Ectodermal cell (in vitro differentiated cells): Measurements from ENCODE around the gene ADAMTSL3.

Experiments
- H3K27ac ChIP-seq: 2 replicates; pipeline ENCODE4 v1.7.0; 2013; ENCODE audit warnings: mild to moderate bottlenecking, low read depth, low read length; ENCODE audit not compliant: insufficient read depth, poor library complexity, severe bottlenecking
- H3K27me3 ChIP-seq: 2 replicates; pipeline ENCODE4 v1.7.0; 2013; ENCODE audit warnings: mild to moderate bottlenecking, low read length; ENCODE audit not compliant: insufficient read depth, control insufficient read depth, poor library complexity, severe bottlenecking
- H3K36me3 ChIP-seq: one replicate; pipeline ENCODE4 v1.7.0; 2013; ENCODE audit warnings: low read length; ENCODE audit not compliant: control insufficient read depth, insufficient read depth
- H3K4me1 ChIP-seq: one replicate; pipeline ENCODE4 v1.7.0; 2013; ENCODE audit warnings: low read length; ENCODE audit not compliant: control insufficient read depth, insufficient read depth
- H3K4me3 ChIP-seq: 2 replicates; pipeline ENCODE4 v1.7.0; 2013; ENCODE audit warnings: low read depth, low read length, control low read depth; ENCODE audit not compliant: insufficient read depth
- H3K9me3 ChIP-seq: 2 replicates; pipeline ENCODE4 v1.7.0; 2013; ENCODE audit warnings: mild to moderate bottlenecking, low read length, moderate library complexity; ENCODE audit not compliant: control insufficient read depth
- WGBS, 2 experiments: methylation state at CpG; one replicate each; pipeline ENCODE4 v1.1.7; 2013; ENCODE audit warnings: missing lambda C conversion rate in 2 of 2; 5-methylcytosine and 5-hydroxymethylcytosine counted together

Gene ADAMTSL3

GRCh38 chr15:83843471-83843871, 189.5 kb downstream of the ADAMTSL3 start:
- Histone ChIP-seq H3K27ac (no peak overlapping the region), H3K27me3 (no peaks in the 10 kb centered on the region), H3K36me3 (no peaks in the 10 kb centered on the region), H3K9me3 (no peaks in the 10 kb centered on the region), H3K4me1 (no peaks in the 10 kb centered on the region), H3K4me3 (no peak overlapping the region)
- WGBS, 2 experiments: 93 to 94% methylated on average over 3 of the region's 3 CpGs

- Histone ChIP-seq H3K36me3 (no peaks in the 10 kb centered on the region), H3K27ac (no peak overlapping the region)
- 94 to 97% methylated on average over 7 of the region's 7 CpGs for WGBS, 2 experiments
Observed at GRCh38 chr15:83844742-83845141, 190.8 kb downstream of the ADAMTSL3 start.

GRCh38 chr15:83845230-83845629, 191.3 kb downstream of the ADAMTSL3 start:
- H3K27ac ChIP-seq: no peak overlapping the region
- no peak overlapping the region for H3K4me3 ChIP-seq
- no peaks in the 10 kb centered on the region for H3K9me3 ChIP-seq
- H3K4me1 ChIP-seq: no peaks in the 10 kb centered on the region
- H3K27me3 ChIP-seq: no peaks in the 10 kb centered on the region
- no peaks in the 10 kb centered on the region for H3K36me3 ChIP-seq
- 49 to 95% methylated on average over 1 to 2 of the region's 2 CpGs for whole genome bisulfite sequencing, 2 experiments

More at GRCh38 chr15:83844742-83845141, 190.8 kb downstream of the ADAMTSL3 start:
- Histone ChIP-seq H3K4me1 (no peaks in the 10 kb centered on the region), H3K27me3 (no peaks in the 10 kb centered on the region), H3K9me3 (no peaks in the 10 kb centered on the region), H3K4me3 (no peak overlapping the region)

- 90 to 95% methylated on average over 3 of the region's 3 CpGs for whole genome bisulfite sequencing, 2 experiments
- Histone ChIP-seq H3K4me1 (no peaks in the 10 kb centered on the region), H3K4me3 (no peak overlapping the region), H3K27me3 (no peaks in the 10 kb centered on the region), H3K36me3 (no peaks in the 10 kb centered on the region), H3K27ac (no peak overlapping the region), H3K9me3 (no peaks in the 10 kb centered on the region)
Observed at GRCh38 chr15:83846847-83847246, 192.9 kb downstream of the ADAMTSL3 start.

- Histone ChIP-seq H3K9me3 (no peaks in the 10 kb centered on the region), H3K27ac (no peak overlapping the region), H3K4me3 (no peak overlapping the region), H3K36me3 (no peaks in the 10 kb centered on the region), H3K4me1 (no peaks in the 10 kb centered on the region), H3K27me3 (no peaks in the 10 kb centered on the region)
- 90 to 91% methylated on average over 1 of the region's 2 CpGs for WGBS, 2 experiments
Observed at GRCh38 chr15:83848315-83849050, 194.6 kb downstream of the ADAMTSL3 start.

GRCh38 chr15:83850015-83850414, 196.1 kb downstream of the ADAMTSL3 start:
- Histone ChIP-seq H3K9me3 (no peaks in the 10 kb centered on the region), H3K27ac (no peak overlapping the region), H3K4me3 (no peak overlapping the region), H3K27me3 (no peaks in the 10 kb centered on the region), H3K4me1 (no peaks in the 10 kb centered on the region), H3K36me3 (no peaks in the 10 kb centered on the region)
- WGBS, 2 experiments: 85 to 89% methylated on average over 4 of the region's 5 CpGs

GRCh38 chr15:83850501-83851245, 196.8 kb downstream of the ADAMTSL3 start:
- Histone ChIP-seq H3K9me3 (no peaks in the 10 kb centered on the region), H3K4me1 (no peaks in the 10 kb centered on the region), H3K36me3 (no peaks in the 10 kb centered on the region), H3K4me3 (no peak overlapping the region), H3K27me3 (no peaks in the 10 kb centered on the region), H3K27ac (no peak overlapping the region)
- 82 to 86% methylated on average over 8 of the region's 8 CpGs for WGBS, 2 experiments

GRCh38 chr15:83853232-83853631, 199.3 kb downstream of the ADAMTSL3 start:
- Histone ChIP-seq H3K36me3 (no peaks in the 10 kb centered on the region), H3K27ac (no peak overlapping the region), H3K4me1 (no peaks in the 10 kb centered on the region), H3K4me3 (no peak overlapping the region), H3K27me3 (no peaks in the 10 kb centered on the region), H3K9me3 (no peaks in the 10 kb centered on the region)
- 100% methylated on average over 1 of the region's 1 CpG; no CpG with 5 or more reads in 1 of the 2 experiments for WGBS, 2 experiments

GRCh38 chr15:83854321-83854720, 200.4 kb downstream of the ADAMTSL3 start:
- Histone ChIP-seq H3K4me3 (no peak overlapping the region), H3K36me3 (no peaks in the 10 kb centered on the region), H3K4me1 (no peaks in the 10 kb centered on the region), H3K27ac (no peak overlapping the region), H3K9me3 (no peaks in the 10 kb centered on the region), H3K27me3 (no peaks in the 10 kb centered on the region)
- WGBS, 2 experiments: 91 to 97% methylated on average over 4 of the region's 4 CpGs

GRCh38 chr15:83854950-83855707, 201.2 kb downstream of the ADAMTSL3 start:
- 91 to 94% methylated on average over 3 of the region's 3 CpGs for WGBS, 2 experiments
- Histone ChIP-seq H3K36me3 (no peaks in the 10 kb centered on the region), H3K4me3 (no peak overlapping the region), H3K27me3 (no peaks in the 10 kb centered on the region), H3K27ac (no peak overlapping the region), H3K9me3 (no peaks in the 10 kb centered on the region), H3K4me1 (no peaks in the 10 kb centered on the region)
